ENCODE measurements around the gene ABHD8. TPM values are rescaled to one million over a fixed set of nuclear protein-coding genes. Genes with fewer than 3 reads are reported as not detected.

Gene ABHD8, protein sequence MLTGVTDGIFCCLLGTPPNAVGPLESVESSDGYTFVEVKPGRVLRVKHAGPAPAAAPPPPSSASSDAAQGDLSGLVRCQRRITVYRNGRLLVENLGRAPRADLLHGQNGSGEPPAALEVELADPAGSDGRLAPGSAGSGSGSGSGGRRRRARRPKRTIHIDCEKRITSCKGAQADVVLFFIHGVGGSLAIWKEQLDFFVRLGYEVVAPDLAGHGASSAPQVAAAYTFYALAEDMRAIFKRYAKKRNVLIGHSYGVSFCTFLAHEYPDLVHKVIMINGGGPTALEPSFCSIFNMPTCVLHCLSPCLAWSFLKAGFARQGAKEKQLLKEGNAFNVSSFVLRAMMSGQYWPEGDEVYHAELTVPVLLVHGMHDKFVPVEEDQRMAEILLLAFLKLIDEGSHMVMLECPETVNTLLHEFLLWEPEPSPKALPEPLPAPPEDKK
- total RNA-seq (2013), result 11.9 TPM
- polyA plus RNA-seq (10 to 100 TPM; 11.3 to 14.9 (median 12.5) TPM), polyA minus RNA-seq (14.0 and 20.0 TPM in 2 replicates), total RNA-seq (2.3 to 7.2 (median 6.0) reads per million in 11 experiments)

DNA sequence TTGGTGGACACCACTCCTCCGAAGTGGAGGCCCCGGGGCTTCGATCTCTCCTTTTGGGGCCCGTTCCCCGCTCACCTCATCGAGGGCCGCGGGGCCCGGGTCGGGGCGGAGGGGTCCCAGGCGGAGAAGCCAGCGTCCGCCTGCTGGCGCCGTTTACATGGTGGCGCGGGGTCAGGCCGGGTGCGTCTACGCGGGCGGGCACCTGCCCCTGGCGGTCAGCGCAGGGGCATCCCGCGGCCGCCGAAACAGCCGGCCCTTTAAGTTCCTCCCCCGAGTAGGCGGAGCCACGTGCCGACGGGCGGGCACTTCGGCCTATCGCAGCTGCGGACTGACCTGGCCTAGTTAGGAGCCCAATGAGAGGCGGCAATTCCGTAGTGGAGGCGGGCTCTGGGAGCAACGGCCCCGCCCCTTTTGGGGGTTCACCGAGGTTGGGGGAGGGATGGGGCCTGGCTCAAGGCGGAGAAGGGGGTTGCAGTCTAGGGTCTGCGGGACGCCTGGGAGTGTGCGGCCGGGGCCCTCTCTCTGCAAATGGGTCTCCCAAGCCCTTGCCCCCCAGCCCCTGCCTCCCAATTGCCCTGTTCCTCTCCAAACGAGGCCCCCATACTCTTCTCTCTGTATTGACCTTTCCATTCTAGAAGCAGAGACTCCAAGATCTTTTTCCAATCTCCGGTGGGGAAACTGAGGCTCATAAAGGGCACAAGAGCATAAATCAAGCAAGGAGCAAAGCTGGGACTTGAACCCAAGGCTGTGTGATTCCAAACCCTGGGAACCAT lies at the start of gene ABHD8:
ABHD8 (minus strand) TSS at position 259 of the 773 bp plus-strand sequence. CDS start 1,809 bp downstream, outside the sequence.
- Mint-ChIP-seq H3K27ac (peak within 1 kb of the TSS; percentile 42 to 79 (median 74)), H3K9me3 (peaks cover 0 to 8% (median 5%) of the 10 kb centered on the region in 7 donors), H3K27me3 (ENCODE audit: low read depth in 3 of 3) (no peaks in the 10 kb centered on the region), H3K36me3 (peaks cover 9 to 25% of the 10 kb centered on the region in 2 donors), H3K4me1 (peaks cover 33% of the 10 kb centered on the region), H3K4me3 (peak within 1 kb of the TSS; percentile 83 to 88)
- no peaks in the 10 kb centered on the region for H3K27me3 ChIP-seq (ENCODE audit: control insufficient read depth in 2 of 2, insufficient read depth in 2 of 2, low read length in 2 of 2)
- H4K20me1 ChIP-seq (ENCODE audit: insufficient read depth, low read length), result peaks cover 18% of the 10 kb centered on the region
- H3K4me3 ChIP-seq (replicated peaks in 1 of 3; ENCODE audit: low read depth in 2 of 3, low read length in 3 of 3), result peak within 1 kb of the TSS; percentile 63 to 81 (median 80)
- whole genome bisulfite sequencing (ENCODE audit: insufficient coverage), result 1% methylated on average over 49 of the region's 52 CpGs
- peak within 1 kb of the TSS; percentile 33 to 55 for H3K27ac ChIP-seq (ENCODE audit: low read depth in 1 of 2, low read length in 2 of 2)
- H3K9ac ChIP-seq (ENCODE audit: insufficient read depth, low read length, poor library complexity, severe bottlenecking), result peak within 1 kb of the TSS; percentile 65
- DNase-seq, result peak; percentile 94 to 97 (median 97)
- TF ChIP-seq, protein P1, sequence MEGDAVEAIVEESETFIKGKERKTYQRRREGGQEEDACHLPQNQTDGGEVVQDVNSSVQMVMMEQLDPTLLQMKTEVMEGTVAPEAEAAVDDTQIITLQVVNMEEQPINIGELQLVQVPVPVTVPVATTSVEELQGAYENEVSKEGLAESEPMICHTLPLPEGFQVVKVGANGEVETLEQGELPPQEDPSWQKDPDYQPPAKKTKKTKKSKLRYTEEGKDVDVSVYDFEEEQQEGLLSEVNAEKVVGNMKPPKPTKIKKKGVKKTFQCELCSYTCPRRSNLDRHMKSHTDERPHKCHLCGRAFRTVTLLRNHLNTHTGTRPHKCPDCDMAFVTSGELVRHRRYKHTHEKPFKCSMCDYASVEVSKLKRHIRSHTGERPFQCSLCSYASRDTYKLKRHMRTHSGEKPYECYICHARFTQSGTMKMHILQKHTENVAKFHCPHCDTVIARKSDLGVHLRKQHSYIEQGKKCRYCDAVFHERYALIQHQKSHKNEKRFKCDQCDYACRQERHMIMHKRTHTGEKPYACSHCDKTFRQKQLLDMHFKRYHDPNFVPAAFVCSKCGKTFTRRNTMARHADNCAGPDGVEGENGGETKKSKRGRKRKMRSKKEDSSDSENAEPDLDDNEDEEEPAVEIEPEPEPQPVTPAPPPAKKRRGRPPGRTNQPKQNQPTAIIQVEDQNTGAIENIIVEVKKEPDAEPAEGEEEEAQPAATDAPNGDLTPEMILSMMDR (IDR thresholded peaks at IDR 0.05), result peak; percentile 74
- intact Hi-C loops (cut with micrococcal nuclease), result loop anchor here in 1 of 2 donors (5.0 kb wide), 1 partner anchor 34 kb away; the partner anchor contains the start of gene GTPBP3
- H3K4me2 ChIP-seq (replicated peaks; ENCODE audit: extremely low read depth, low read length, poor library complexity, severe bottlenecking), result peak within 1 kb of the TSS; percentile 97
- H2AFZ ChIP-seq (ENCODE audit: insufficient read depth, low read depth, low read length, poor library complexity, severe bottlenecking), result peak within 1 kb of the TSS; percentile 84
- peaks cover 2 to 4% of the 10 kb centered on the region in 2 donors for H3K9me3 ChIP-seq (replicated peaks in 1 of 2; ENCODE audit: control insufficient read depth in 1 of 2, insufficient read depth in 1 of 2, low read length in 2 of 2)
- peaks cover 2 to 8% of the 10 kb centered on the region in 2 donors for H3K36me3 ChIP-seq (replicated peaks in 1 of 2; ENCODE audit: control insufficient read depth in 1 of 2, insufficient read depth in 2 of 2, low read length in 2 of 2)
- peaks cover 47% of the 10 kb centered on the region for H3K79me2 ChIP-seq (ENCODE audit: insufficient read depth, low read length)
- peaks cover 42 to 46% of the 10 kb centered on the region in 2 donors for H3K4me1 ChIP-seq (ENCODE audit: control insufficient read depth in 1 of 2, insufficient read depth in 2 of 2, low read length in 2 of 2)
